ENCODE measurements around the gene SCGN.

SCGN gene

GRCh38 chr6:25670793-25671513, 18.9 kb downstream of the SCGN start:
- H4K20me1 ChIP-seq (ENCODE audit: insufficient read depth) = no peaks in the 10 kb centered on the region
- no peak overlapping the region for H3K4me2 ChIP-seq
- H3K79me2 ChIP-seq (ENCODE audit: insufficient read depth, low read depth) = no peaks in the 10 kb centered on the region
- no peak overlapping the region for H2AFZ ChIP-seq (ENCODE audit: low read depth)
- H3K4me1 ChIP-seq (ENCODE audit: low read depth, poor library complexity, severe bottlenecking) = no peaks in the 10 kb centered on the region
- no peak overlapping the region for H3K9ac ChIP-seq
- H3K36me3 ChIP-seq (ENCODE audit: insufficient read depth) = no peaks in the 10 kb centered on the region
- H3K27me3 ChIP-seq (ENCODE audit: insufficient read depth, low read depth) = no peaks in the 10 kb centered on the region
- no peak for TF ChIP-seq CTCF (conservative IDR thresholded peaks at IDR 0.05; ENCODE audit: low read depth, low read length)
- no peak overlapping the region for H3K27ac ChIP-seq
- H3K4me3 ChIP-seq (IDR thresholded peaks at IDR 0.05; ENCODE audit: insufficient read depth, low read depth, low read length) = no peak overlapping the region

GRCh38 chr6:25671652-25672051, 19.6 kb downstream of the SCGN start:
- no peak overlapping the region for H3K4me2 ChIP-seq
- no peak for TF ChIP-seq CTCF (conservative IDR thresholded peaks at IDR 0.05; ENCODE audit: low read depth, low read length)
- no peak overlapping the region for H3K4me3 ChIP-seq (IDR thresholded peaks at IDR 0.05; ENCODE audit: insufficient read depth, low read depth, low read length)
- no peaks in the 10 kb centered on the region for H3K27me3 ChIP-seq (ENCODE audit: insufficient read depth, low read depth)
- no peaks in the 10 kb centered on the region for H3K4me1 ChIP-seq (ENCODE audit: low read depth, poor library complexity, severe bottlenecking)
- no peaks in the 10 kb centered on the region for H3K36me3 ChIP-seq (ENCODE audit: insufficient read depth)
- no peaks in the 10 kb centered on the region for H4K20me1 ChIP-seq (ENCODE audit: insufficient read depth)
- H2AFZ ChIP-seq (ENCODE audit: low read depth) = no peak overlapping the region
- H3K79me2 ChIP-seq (ENCODE audit: insufficient read depth, low read depth) = no peaks in the 10 kb centered on the region
- H3K9ac ChIP-seq = no peak overlapping the region
- H3K27ac ChIP-seq = no peak overlapping the region

- no peaks in the 10 kb centered on the region for H3K36me3 ChIP-seq (ENCODE audit: insufficient read depth)
- H3K9ac ChIP-seq = no peak overlapping the region
- no peak overlapping the region for H2AFZ ChIP-seq (ENCODE audit: low read depth)
- no peaks in the 10 kb centered on the region for H4K20me1 ChIP-seq (ENCODE audit: insufficient read depth)
- H3K79me2 ChIP-seq (ENCODE audit: insufficient read depth, low read depth) = no peaks in the 10 kb centered on the region
- no peaks in the 10 kb centered on the region for H3K4me1 ChIP-seq (ENCODE audit: low read depth, poor library complexity, severe bottlenecking)
- no peak for TF ChIP-seq CTCF (conservative IDR thresholded peaks at IDR 0.05; ENCODE audit: low read depth, low read length)
- H3K4me3 ChIP-seq (IDR thresholded peaks at IDR 0.05; ENCODE audit: insufficient read depth, low read depth, low read length) = no peak overlapping the region
- no peak overlapping the region for H3K4me2 ChIP-seq
- H3K27ac ChIP-seq = no peak overlapping the region
- H3K27me3 ChIP-seq (ENCODE audit: insufficient read depth, low read depth) = no peaks in the 10 kb centered on the region
These were observed 23.2 kb downstream of the SCGN start for GRCh38 chr6:25675167-25675566.

GRCh38 chr6:25676775-25677174, 24.8 kb downstream of the SCGN start:
- Histone ChIP-seq H3K4me3 (IDR thresholded peaks at IDR 0.05; ENCODE audit: insufficient read depth, low read depth, low read length) (no peak overlapping the region), H3K79me2 (ENCODE audit: insufficient read depth, low read depth) (no peaks in the 10 kb centered on the region), H3K9ac (no peak overlapping the region), H3K36me3 (ENCODE audit: insufficient read depth) (no peaks in the 10 kb centered on the region), H3K27me3 (ENCODE audit: insufficient read depth, low read depth) (no peaks in the 10 kb centered on the region), H3K27ac (no peak overlapping the region), H2AFZ (ENCODE audit: low read depth) (no peak overlapping the region), H4K20me1 (ENCODE audit: insufficient read depth) (no peaks in the 10 kb centered on the region), H3K4me2 (no peak overlapping the region), H3K4me1 (ENCODE audit: low read depth, poor library complexity, severe bottlenecking) (no peaks in the 10 kb centered on the region)
- no peak for TF ChIP-seq CTCF (conservative IDR thresholded peaks at IDR 0.05; ENCODE audit: low read depth, low read length)

Measured in KMS-11 (cell line).